ENCODE results near the gene ZMIZ1.

The ZMIZ1 gene

GRCh38 chr10:79211616-79212015 lies 142.8 kb downstream of the ZMIZ1 start:
- no peak for TF ChIP-seq CTCF (IDR thresholded peaks at IDR 0.05; ENCODE audit: low read depth, low read length, missing control alignments)
- in situ Hi-C loops (cut with HindIII; ENCODE audit: low pct_ligation_motif_present, low sequenced_read_pairs), result no loop called here
- Histone ChIP-seq H3K27me3 (replicated peaks) (no peaks in the 10 kb centered on the region), H3K36me3 (replicated peaks) (peaks cover 50% of the 10 kb centered on the region), H3K27ac (no peak overlapping the region), H3K4me3 (ENCODE audit: low read depth, low read length) (no peak overlapping the region)
- no peak for DNase-seq

- in situ Hi-C loops (cut with HindIII; ENCODE audit: low pct_ligation_motif_present, low sequenced_read_pairs), result no loop called here
- TF ChIP-seq CTCF (IDR thresholded peaks at IDR 0.05; ENCODE audit: low read depth, low read length, missing control alignments), result no peak
- Histone ChIP-seq H3K27ac (no peak overlapping the region), H3K36me3 (replicated peaks) (peaks cover 49% of the 10 kb centered on the region), H3K27me3 (replicated peaks) (no peaks in the 10 kb centered on the region), H3K4me3 (ENCODE audit: low read depth, low read length) (no peak overlapping the region)
- no peak for DNase-seq
Observed at GRCh38 chr10:79215531-79215930, 146.8 kb downstream of the ZMIZ1 start.

DNA sequence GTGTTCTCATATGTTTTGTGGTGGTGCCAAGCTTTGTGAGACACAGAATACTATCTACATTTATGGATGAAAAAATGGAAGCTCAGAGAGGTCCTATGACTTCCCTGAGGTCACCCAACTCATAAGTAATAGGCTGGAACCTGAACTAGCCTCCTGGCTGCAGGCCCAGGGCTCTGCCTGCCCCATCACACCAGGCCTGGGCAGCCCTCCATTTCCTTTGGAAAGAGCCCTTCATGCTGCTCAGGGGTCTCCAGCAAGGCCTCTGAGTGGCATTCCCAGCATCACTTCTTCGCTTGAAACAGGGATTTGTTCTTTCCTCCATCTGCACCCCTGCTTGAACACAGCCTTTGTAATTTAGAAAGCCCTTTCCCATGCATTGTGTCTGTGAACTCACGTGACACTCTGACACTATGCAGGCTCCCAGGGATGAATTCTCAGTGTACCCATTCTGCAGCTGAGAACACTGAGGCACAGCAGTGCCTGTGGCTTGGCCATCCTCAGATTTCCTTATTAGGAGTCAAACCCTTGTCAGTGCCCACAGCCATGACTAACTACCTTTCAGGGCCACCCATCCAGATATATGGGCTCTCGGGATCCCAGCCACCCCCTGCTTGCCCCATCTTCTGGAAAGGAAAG lies 150.7 kb downstream of the ZMIZ1 start:
- no peak for DNase-seq
- TF ChIP-seq CTCF (IDR thresholded peaks at IDR 0.05; ENCODE audit: low read depth, low read length, missing control alignments), result no peak
- no peak overlapping the region for H3K4me3 ChIP-seq (ENCODE audit: low read depth, low read length)
- H3K36me3 ChIP-seq (replicated peaks), result peaks cover 39% of the 10 kb centered on the region
- no peaks in the 10 kb centered on the region for H3K27me3 ChIP-seq (replicated peaks)
- in situ Hi-C loops (cut with HindIII; ENCODE audit: low pct_ligation_motif_present, low sequenced_read_pairs), result no loop called here
- H3K27ac ChIP-seq, result no peak overlapping the region

DNA sequence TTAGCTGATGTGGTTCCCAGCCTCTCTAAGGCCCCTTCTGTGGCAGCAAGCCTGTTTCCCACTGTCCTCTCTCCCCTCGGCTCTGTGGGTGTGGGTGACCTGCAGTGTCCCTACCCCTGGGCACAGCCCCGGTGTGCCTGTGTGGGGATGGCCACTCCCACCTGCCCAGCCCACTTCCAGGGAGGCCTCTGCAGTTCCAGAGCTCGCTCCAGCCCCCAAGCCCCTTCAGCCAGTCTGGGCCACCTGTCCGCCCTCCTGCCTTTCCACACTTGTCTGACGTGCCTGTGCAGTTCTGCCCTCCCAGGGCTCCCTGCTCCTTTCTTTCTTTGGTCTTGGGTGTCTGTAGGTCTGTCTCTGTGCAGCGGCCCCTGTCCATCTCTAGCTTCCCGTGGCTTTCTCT lies 151.5 kb downstream of the ZMIZ1 start:
- H3K36me3 ChIP-seq (replicated peaks), result peaks cover 34% of the 10 kb centered on the region
- no peak overlapping the region for H3K4me3 ChIP-seq (ENCODE audit: low read depth, low read length)
- TF ChIP-seq CTCF (IDR thresholded peaks at IDR 0.05; ENCODE audit: low read depth, low read length, missing control alignments), result no peak
- in situ Hi-C loops (cut with HindIII; ENCODE audit: low pct_ligation_motif_present, low sequenced_read_pairs), result no loop called here
- no peak for DNase-seq
- no peak overlapping the region for H3K27ac ChIP-seq
- no peaks in the 10 kb centered on the region for H3K27me3 ChIP-seq (replicated peaks)

GRCh38 chr10:79221110-79222051 lies 152.6 kb downstream of the ZMIZ1 start:
- peak; percentile 59 for DNase-seq
- Histone ChIP-seq H3K27me3 (replicated peaks) (no peaks in the 10 kb centered on the region), H3K4me3 (ENCODE audit: low read depth, low read length) (no peak overlapping the region), H3K27ac (no peak overlapping the region), H3K36me3 (replicated peaks) (peaks cover 30% of the 10 kb centered on the region)
- TF ChIP-seq CTCF (IDR thresholded peaks at IDR 0.05; ENCODE audit: low read depth, low read length, missing control alignments), result no peak
- in situ Hi-C loops (cut with HindIII; ENCODE audit: low pct_ligation_motif_present, low sequenced_read_pairs), result no loop called here

Measured in brain microvascular endothelial cell (primary cell).